NCI-H146 treated with DMSO at 0.1 percent for 48 hours (cell line): ENCODE results near the gene MYO1E.

Experiments
- DNase-seq: peaks from one replicate; lab custom pipeline; 2025; ENCODE audit not compliant: unreplicated experiment; lab: John Stamatoyannopoulos, UW

The MYO1E gene

DNA sequence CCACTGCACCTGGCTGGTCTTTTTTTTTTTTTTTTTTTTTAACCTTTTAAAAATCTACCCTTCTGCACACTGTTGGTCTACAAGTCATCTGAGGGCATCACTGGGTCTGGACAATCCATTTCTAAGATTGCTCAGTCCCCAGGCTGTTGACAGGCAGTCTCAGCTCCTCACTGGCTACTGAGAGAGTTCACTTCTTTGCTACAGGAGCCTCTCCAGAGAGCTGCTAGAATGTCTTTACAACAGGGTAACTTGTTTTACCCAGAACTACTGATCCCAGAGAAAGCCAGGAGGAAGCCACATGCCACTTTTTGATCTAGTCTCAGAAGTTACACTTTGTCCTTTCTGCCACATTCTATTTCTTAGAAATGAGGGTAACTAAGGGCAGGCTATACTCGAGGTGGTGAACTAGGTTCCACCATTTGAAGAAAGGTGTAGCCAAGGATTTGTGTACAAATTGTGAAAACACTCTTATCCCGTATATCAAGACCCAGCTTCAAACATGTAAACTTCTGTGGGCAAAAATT lies 273.4 kb downstream of the MYO1E start:
- DNase-seq = no peak

DNA sequence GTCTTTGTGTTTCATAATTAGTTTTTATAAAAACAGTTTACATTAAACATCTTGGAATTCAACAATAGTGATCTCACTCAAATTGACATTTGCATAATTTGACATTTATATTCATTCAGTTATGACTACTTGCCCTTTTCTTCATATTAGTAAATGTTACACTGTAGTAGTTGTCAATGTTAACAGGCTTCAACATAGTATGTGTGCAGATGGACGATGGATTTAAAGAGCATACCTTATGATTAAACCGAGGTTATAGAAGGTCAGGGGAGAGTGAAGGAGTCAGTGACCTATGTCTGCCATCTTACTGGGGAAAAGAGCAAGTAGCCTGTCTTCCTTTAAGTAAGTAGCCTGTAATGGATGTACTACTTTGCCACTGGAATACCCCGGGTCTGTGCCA lies 276.2 kb downstream of the MYO1E start:
- no peak for DNase-seq

DNA sequence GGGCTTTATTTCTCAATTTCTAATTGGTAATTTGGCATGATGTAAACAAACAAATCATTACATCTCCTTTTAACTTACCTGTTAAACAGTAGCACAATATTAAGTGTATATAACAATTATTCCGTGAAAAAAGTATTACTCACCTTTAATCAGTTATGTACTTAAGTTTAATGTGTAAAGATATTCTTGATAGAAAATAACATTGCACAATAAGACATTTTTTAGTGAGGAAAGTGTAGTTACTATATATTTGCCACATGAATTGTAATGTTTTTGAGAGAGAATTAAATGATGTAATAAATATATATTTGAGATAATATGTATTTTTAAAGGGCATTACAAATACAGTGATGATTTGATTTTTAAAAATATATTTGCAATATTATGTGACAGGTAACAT lies 278.6 kb downstream of the MYO1E start:
- DNase-seq = no peak

DNA sequence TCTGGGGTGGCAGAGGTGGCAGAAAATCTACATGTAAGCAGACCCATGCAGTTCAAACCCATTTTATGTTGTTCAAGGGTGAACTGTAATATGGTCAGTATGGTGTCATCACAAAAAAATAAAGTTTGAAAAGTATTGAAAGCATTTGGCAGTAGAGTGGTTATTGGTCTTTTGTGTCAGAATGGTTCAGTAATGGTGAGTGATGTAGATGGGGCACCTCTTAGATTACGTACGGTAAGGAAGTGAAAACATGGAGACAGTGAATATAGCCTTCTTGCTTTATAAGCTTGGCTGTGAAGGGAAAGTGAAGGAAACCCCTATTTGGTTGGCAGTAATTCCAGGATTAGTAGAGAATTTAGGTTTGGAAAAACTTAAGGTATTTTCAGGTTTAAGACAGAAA lies 284.9 kb downstream of the MYO1E start:
- no peak for DNase-seq
